Measurements from ENCODE around the gene LCE6A. TPM values are rescaled to one million over a fixed set of nuclear protein-coding genes. Genes with fewer than 3 reads are reported as not detected.

The LCE6A gene
- total RNA-seq, 8 experiments from 2014 or later = 0.87 to 1.7 TPM; not detected in 6

GRCh38 chr1:152858062-152858461 lies 15.4 kb downstream of the LCE6A start:
- Histone ChIP-seq H3K4me3 (no peak overlapping the region), H3K27ac (no peak overlapping the region), H3K4me1 (replicated peaks in 1 of 2) (no peaks in the 10 kb centered on the region)
- WGBS, 10 experiments = 0 to 43% (median 30%) methylated on average over 1 of the region's 1 CpG; no CpG with 5 or more reads in 6 of the 10 experiments
- ATAC-seq (replicated peaks in 6 of 8) = peak in 2 of 8 experiments; percentile 34 to 57
- in situ Hi-C loops (cut with MboI; ENCODE audit: low pct_unique_long_range_greater_than_20kb in 2 of 9, low sequenced_read_pairs in 9 of 9, unreplicated experiment in 9 of 9) = loop anchor here in 1 of 9 experiments (25.0 kb wide), 1 partner anchor 196 kb away; the partner anchor contains the start of gene LCE2D

GRCh38 chr1:152859696-152860095 lies 17.0 kb downstream of the LCE6A start, which contains the start of gene LCE7A:
TSS of gene LCE7A (plus strand) at chr1:152859996. CDS start at chr1:152860698, 702 bp downstream.
- Histone ChIP-seq H3K4me1 (replicated peaks in 1 of 2) (no peaks in the 10 kb centered on the region), H3K4me3 (no peak within 1 kb of the TSS), H3K27ac (no peak within 1 kb of the TSS)
- WGBS, 10 experiments = 40 to 78% (median 63%) methylated on average over 1 to 3 of the region's 3 CpGs; no CpG with 5 or more reads in 2 of the 10 experiments
- in situ Hi-C loops (cut with MboI; ENCODE audit: low pct_unique_long_range_greater_than_20kb in 2 of 9, low sequenced_read_pairs in 9 of 9, unreplicated experiment in 9 of 9) = loop anchor here in 1 of 9 experiments (25.0 kb wide), 1 partner anchor 197 kb away; the partner anchor contains the start of gene LCE2D
- ATAC-seq (replicated peaks in 6 of 8) = no peak

GRCh38 chr1:152860129-152860528 lies 17.5 kb downstream of the LCE6A start:
- Histone ChIP-seq H3K4me1 (replicated peaks in 1 of 2) (no peaks in the 10 kb centered on the region), H3K27ac (no peak overlapping the region), H3K4me3 (no peak overlapping the region)
- no peak for ATAC-seq (replicated peaks in 6 of 8)
- 30 to 66% (median 49%) methylated on average over 2 to 3 of the region's 3 CpGs; no CpG with 5 or more reads in 2 of the 10 experiments for WGBS, 10 experiments
- in situ Hi-C loops (cut with MboI; ENCODE audit: low pct_unique_long_range_greater_than_20kb in 2 of 9, low sequenced_read_pairs in 9 of 9, unreplicated experiment in 9 of 9) = loop anchor here in 1 of 9 experiments (25.0 kb wide), 1 partner anchor 198 kb away; the partner anchor contains the start of gene LCE2D

- WGBS, 10 experiments = 0 to 80% (median 33%) methylated on average over 1 to 4 of the region's 4 CpGs; no CpG with 5 or more reads in 1 of the 10 experiments
- Histone ChIP-seq H3K27ac (no peak overlapping the region), H3K4me1 (replicated peaks in 1 of 2) (no peaks in the 10 kb centered on the region), H3K4me3 (no peak overlapping the region)
- ATAC-seq (replicated peaks in 6 of 8) = no peak
- in situ Hi-C loops (cut with MboI; ENCODE audit: low pct_unique_long_range_greater_than_20kb in 2 of 9, low sequenced_read_pairs in 9 of 9, unreplicated experiment in 9 of 9) = loop anchor here in 1 of 9 experiments (25.0 kb wide), 1 partner anchor 199 kb away; the partner anchor contains the start of gene LCE2D
These were observed 18.7 kb downstream of the LCE6A start for GRCh38 chr1:152861374-152861773.

- no peak overlapping the region for H3K27ac ChIP-seq
- no peaks in the 10 kb centered on the region for H3K4me1 ChIP-seq (replicated peaks in 1 of 2)
- in situ Hi-C loops (cut with MboI; ENCODE audit: low pct_unique_long_range_greater_than_20kb in 2 of 9, low sequenced_read_pairs in 9 of 9, unreplicated experiment in 9 of 9) = loop anchor here in 1 of 9 experiments (25.0 kb wide), 1 partner anchor 202 kb away; the partner anchor contains the start of gene LCE2D
- H3K4me3 ChIP-seq = no peak overlapping the region
- peak in 2 of 8 experiments; percentile 61 to 69 for ATAC-seq (replicated peaks in 6 of 8)
These were observed 21.8 kb downstream of the LCE6A start for GRCh38 chr1:152864443-152864842.

GRCh38 chr1:152866321-152866720 lies 23.7 kb downstream of the LCE6A start:
- in situ Hi-C loops (cut with MboI; ENCODE audit: low pct_unique_long_range_greater_than_20kb in 2 of 9, low sequenced_read_pairs in 9 of 9, unreplicated experiment in 9 of 9) = loop anchor here in 1 of 9 experiments (25.0 kb wide), 1 partner anchor 204 kb away; the partner anchor contains the start of gene LCE2D
- no peaks in the 10 kb centered on the region for H3K4me1 ChIP-seq (replicated peaks in 1 of 2)
- WGBS, 10 experiments = 0 to 92% (median 29%) methylated on average over 1 to 2 of the region's 2 CpGs; no CpG with 5 or more reads in 2 of the 10 experiments
- no peak overlapping the region for H3K4me3 ChIP-seq
- ATAC-seq (replicated peaks in 6 of 8) = no peak
- H3K27ac ChIP-seq = no peak overlapping the region

- ATAC-seq (replicated peaks in 6 of 8) = peak in 4 of 8 experiments; percentile 50 to 87 (median 65)
- no peak overlapping the region for H3K4me3 ChIP-seq
- WGBS, 10 experiments = 6 to 62% (median 36%) methylated on average over 3 to 9 of the region's 9 CpGs
- no peak overlapping the region for H3K27ac ChIP-seq
- in situ Hi-C loops (cut with MboI; ENCODE audit: low pct_unique_long_range_greater_than_20kb in 2 of 9, low sequenced_read_pairs in 9 of 9, unreplicated experiment in 9 of 9) = loop anchor here in 1 of 9 experiments (10.0 to 25.0 kb wide), 2 partner anchors 55 to 208 kb away; partner anchors contain the start of gene LCE2D
- H3K4me1 ChIP-seq (replicated peaks in 1 of 2) = no peaks in the 10 kb centered on the region
These were observed 27.3 kb downstream of the LCE6A start for GRCh38 chr1:152869808-152870419.

GRCh38 chr1:152870831-152871730 lies 28.4 kb downstream of the LCE6A start:
- in situ Hi-C loops (cut with MboI; ENCODE audit: low pct_unique_long_range_greater_than_20kb in 2 of 9, low sequenced_read_pairs in 9 of 9, unreplicated experiment in 9 of 9) = loop anchor here in 1 of 9 experiments (10.0 to 25.0 kb wide), 2 partner anchors 54 to 209 kb away; partner anchors contain the start of gene LCE2D
- ATAC-seq (replicated peaks in 6 of 8) = peak in 3 of 8 experiments; percentile 68 to 95 (median 93)
- WGBS, 10 experiments = 10 to 69% (median 35%) methylated on average over 1 to 16 of the region's 17 CpGs; no CpG with 5 or more reads in 2 of the 10 experiments
- Histone ChIP-seq H3K27ac (no peak overlapping the region), H3K4me3 (no peak overlapping the region), H3K4me1 (replicated peaks in 1 of 2) (no peaks in the 10 kb centered on the region)

- Histone ChIP-seq H3K4me1 (replicated peaks in 1 of 2) (no peaks in the 10 kb centered on the region), H3K4me3 (no peak overlapping the region), H3K27ac (no peak overlapping the region)
- 45 to 100% (median 70%) methylated on average over 1 to 6 of the region's 6 CpGs; no CpG with 5 or more reads in 3 of the 10 experiments for WGBS, 10 experiments
- ATAC-seq (replicated peaks in 6 of 8) = no peak
- in situ Hi-C loops (cut with MboI; ENCODE audit: low pct_unique_long_range_greater_than_20kb in 2 of 9, low sequenced_read_pairs in 9 of 9, unreplicated experiment in 9 of 9) = loop anchor here in 1 of 9 experiments (10.0 to 25.0 kb wide), 2 partner anchors 53 to 209 kb away; partner anchors contain the start of gene LCE2D
These were observed 29.1 kb downstream of the LCE6A start for GRCh38 chr1:152871731-152872126.

- no peak for ATAC-seq (replicated peaks in 6 of 8)
- in situ Hi-C loops (cut with MboI; ENCODE audit: low pct_unique_long_range_greater_than_20kb in 2 of 9, low sequenced_read_pairs in 9 of 9, unreplicated experiment in 9 of 9) = loop anchor here in 1 of 9 experiments (10.0 to 25.0 kb wide), 2 partner anchors 51 to 211 kb away; partner anchors contain the start of gene LCE2D
- Histone ChIP-seq H3K27ac (no peak overlapping the region), H3K4me1 (replicated peaks in 1 of 2) (no peaks in the 10 kb centered on the region), H3K4me3 (no peak overlapping the region)
These were observed 30.8 kb downstream of the LCE6A start for GRCh38 chr1:152873495-152873894.

- H3K27ac ChIP-seq = no peak overlapping the region
- in situ Hi-C loops (cut with MboI; ENCODE audit: low pct_unique_long_range_greater_than_20kb in 2 of 9, low sequenced_read_pairs in 9 of 9, unreplicated experiment in 9 of 9) = loop anchor here in 1 of 9 experiments (10.0 kb wide), 1 partner anchor 48 kb away; no protein-coding TSS in a partner anchor
- ATAC-seq (replicated peaks in 6 of 8) = no peak
- no peaks in the 10 kb centered on the region for H3K4me1 ChIP-seq (replicated peaks in 1 of 2)
- 20 to 100% (median 40%) methylated on average over 1 of the region's 1 CpG; no CpG with 5 or more reads in 5 of the 10 experiments for WGBS, 10 experiments
- H3K4me3 ChIP-seq = no peak overlapping the region
These were observed 34.2 kb downstream of the LCE6A start for GRCh38 chr1:152876827-152877226.

GRCh38 chr1:152878042-152878441 lies 35.4 kb downstream of the LCE6A start, which contains the start of gene SMCP:
TSS of gene SMCP (plus strand) at chr1:152878322. CDS start at chr1:152884423, 6,101 bp downstream.
- no peak for ATAC-seq (replicated peaks in 6 of 8)
- Histone ChIP-seq H3K4me1 (replicated peaks in 1 of 2) (no peaks in the 10 kb centered on the region), H3K4me3 (no peak within 1 kb of the TSS), H3K27ac (no peak within 1 kb of the TSS)
- in situ Hi-C loops (cut with MboI; ENCODE audit: low pct_unique_long_range_greater_than_20kb in 2 of 9, low sequenced_read_pairs in 9 of 9, unreplicated experiment in 9 of 9) = loop anchor here in 1 of 9 experiments (10.0 kb wide), 1 partner anchor 47 kb away; no protein-coding TSS in a partner anchor
- WGBS, 10 experiments = 0% methylated on average over 1 of the region's 1 CpG; no CpG with 5 or more reads in 4 of the 10 experiments
